OCI-LY3 (cell line): ENCODE results near the gene IL2RG.

ENCODE experiments used
- EZH2phosphoT487 ChIP-seq: fragments of 200-600 bp; shearing (Covaris generic); IDR thresholded peaks from 2 replicates; pipeline ENCODE4 v1.6.1; 2018; ENCODE audit warnings: antibody characterized with exemption, mixed run types, low read depth
- TF ChIP-seq, protein P1 (sequence below): fragments of 200-600, 300-600 bp; sonication (generic); IDR thresholded peaks from 2 replicates; pipeline ENCODE4 v1.5.1; 2014; ENCODE audit warnings: antibody characterized with exemption, low read length, low read depth

DNA sequence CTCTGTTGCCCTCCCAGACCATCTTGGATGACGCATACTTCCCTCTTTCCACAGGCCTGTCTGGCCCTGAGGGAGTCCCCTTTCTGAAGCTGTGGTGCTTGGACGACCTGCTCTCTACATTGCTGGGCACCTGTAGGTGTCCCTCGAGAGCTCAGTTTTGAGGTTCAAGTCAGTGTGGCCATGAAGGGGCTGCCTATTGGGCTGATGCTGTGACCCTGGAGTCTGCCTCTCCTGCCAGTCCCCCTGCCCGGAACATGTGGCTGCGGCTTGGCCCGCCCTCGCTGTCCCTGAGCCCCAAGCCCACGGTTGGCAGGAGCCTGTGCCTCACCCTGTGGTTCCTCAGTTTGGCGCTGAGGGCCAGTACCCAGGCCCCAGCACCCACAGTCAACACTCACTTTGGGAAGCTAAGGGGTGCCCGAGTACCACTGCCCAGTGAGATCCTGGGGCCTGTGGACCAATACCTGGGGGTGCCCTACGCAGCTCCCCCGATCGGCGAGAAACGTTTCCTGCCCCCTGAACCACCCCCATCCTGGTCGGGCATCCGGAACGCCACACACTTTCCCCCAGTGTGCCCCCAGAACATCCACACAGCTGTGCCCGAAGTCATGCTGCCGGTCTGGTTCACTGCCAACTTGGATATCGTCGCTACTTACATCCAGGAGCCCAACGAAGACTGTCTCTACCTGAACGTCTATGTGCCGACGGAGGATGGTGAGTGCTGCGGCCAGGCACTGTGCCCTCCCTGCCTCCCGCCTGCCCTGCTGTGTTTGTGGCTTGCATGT lies 36.3 kb upstream of the IL2RG start:
- TF ChIP-seq, protein P1, sequence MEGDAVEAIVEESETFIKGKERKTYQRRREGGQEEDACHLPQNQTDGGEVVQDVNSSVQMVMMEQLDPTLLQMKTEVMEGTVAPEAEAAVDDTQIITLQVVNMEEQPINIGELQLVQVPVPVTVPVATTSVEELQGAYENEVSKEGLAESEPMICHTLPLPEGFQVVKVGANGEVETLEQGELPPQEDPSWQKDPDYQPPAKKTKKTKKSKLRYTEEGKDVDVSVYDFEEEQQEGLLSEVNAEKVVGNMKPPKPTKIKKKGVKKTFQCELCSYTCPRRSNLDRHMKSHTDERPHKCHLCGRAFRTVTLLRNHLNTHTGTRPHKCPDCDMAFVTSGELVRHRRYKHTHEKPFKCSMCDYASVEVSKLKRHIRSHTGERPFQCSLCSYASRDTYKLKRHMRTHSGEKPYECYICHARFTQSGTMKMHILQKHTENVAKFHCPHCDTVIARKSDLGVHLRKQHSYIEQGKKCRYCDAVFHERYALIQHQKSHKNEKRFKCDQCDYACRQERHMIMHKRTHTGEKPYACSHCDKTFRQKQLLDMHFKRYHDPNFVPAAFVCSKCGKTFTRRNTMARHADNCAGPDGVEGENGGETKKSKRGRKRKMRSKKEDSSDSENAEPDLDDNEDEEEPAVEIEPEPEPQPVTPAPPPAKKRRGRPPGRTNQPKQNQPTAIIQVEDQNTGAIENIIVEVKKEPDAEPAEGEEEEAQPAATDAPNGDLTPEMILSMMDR = no peak; the same call in 1 of the 2 replicates
- no peak for TF ChIP-seq EZH2phosphoT487
